ENCODE data around the gene SYNPO. TPM values are rescaled to one million over a fixed set of nuclear protein-coding genes. Genes with fewer than 3 reads are reported as not detected.
A peak's percentile ranks its signal among the peaks of the same experiment; 100 is the strongest.

Gene SYNPO
- total RNA-seq, 1 donor: 3.9 TPM

- TF ChIP-seq CTCF (IDR thresholded peaks at IDR 0.05; ENCODE audit: insufficient read depth, low read length): no peak
- no peak overlapping the region for H3K4me3 ChIP-seq (ENCODE audit: low read depth, low read length)
- DNase-seq (ENCODE audit: low read depth): no peak
These were observed 44.1 kb upstream of the SYNPO start for GRCh38 chr5:150596313-150596712.

- H3K4me3 ChIP-seq (ENCODE audit: low read depth, low read length): no peak overlapping the region
- no peak for DNase-seq (ENCODE audit: low read depth)
- no peak for TF ChIP-seq CTCF (IDR thresholded peaks at IDR 0.05; ENCODE audit: insufficient read depth, low read length)
These were observed 43.6 kb upstream of the SYNPO start for GRCh38 chr5:150596826-150597225.

GRCh38 chr5:150598006-150598405, 42.5 kb upstream of the SYNPO start:
- no peak overlapping the region for H3K4me3 ChIP-seq (ENCODE audit: low read depth, low read length)
- no peak for DNase-seq (ENCODE audit: low read depth)
- TF ChIP-seq CTCF (IDR thresholded peaks at IDR 0.05; ENCODE audit: insufficient read depth, low read length): no peak

GRCh38 chr5:150598821-150599273, 41.6 kb upstream of the SYNPO start:
- no peak for DNase-seq (ENCODE audit: low read depth)
- TF ChIP-seq CTCF (IDR thresholded peaks at IDR 0.05; ENCODE audit: insufficient read depth, low read length): no peak
- no peak overlapping the region for H3K4me3 ChIP-seq (ENCODE audit: low read depth, low read length)

GRCh38 chr5:150599281-150599680, 41.2 kb upstream of the SYNPO start:
- no peak overlapping the region for H3K4me3 ChIP-seq (ENCODE audit: low read depth, low read length)
- DNase-seq (ENCODE audit: low read depth): no peak
- TF ChIP-seq CTCF (IDR thresholded peaks at IDR 0.05; ENCODE audit: insufficient read depth, low read length): no peak

- H3K4me3 ChIP-seq (ENCODE audit: low read depth, low read length): no peak overlapping the region
- DNase-seq (ENCODE audit: low read depth): peak; percentile 79
- no peak for TF ChIP-seq CTCF (IDR thresholded peaks at IDR 0.05; ENCODE audit: insufficient read depth, low read length)
These were observed 40.4 kb upstream of the SYNPO start for GRCh38 chr5:150599917-150600511.

All from fibroblast of the aortic adventitia (primary cell).